OCI-LY3 (cell line): Measurements from ENCODE around the gene PARD3.

Experiments
- H2AFZ ChIP-seq: fragments of 200-600, 300-600 bp; shearing (Covaris generic); 2 replicates; pipeline ENCODE4 v1.6.0; 2014; ENCODE audit warnings: antibody characterized with exemption, low read depth, low read length
- H3K27ac ChIP-seq: fragments of 200-600, 300-600 bp; sonication (generic); 2 replicates; pipeline ENCODE4 v1.5.1; 2014; ENCODE audit warnings: mild to moderate bottlenecking, low read length, moderate library complexity, mixed read lengths
- H3K27me3 ChIP-seq: fragments of 200-600, 300-600 bp; sonication (generic); 2 replicates; pipeline ENCODE4 v1.6.1; 2014; ENCODE audit warnings: low read depth, low read length, mixed read lengths
- H3K36me3 ChIP-seq: fragments of 200-600, 300-600 bp; sonication (generic); replicated peaks from 2 replicates; pipeline ENCODE3; 2014; ENCODE audit warnings: low read depth, low read length, mixed read lengths
- H3K4me1 ChIP-seq: fragments of 300-600, 200-600 bp; sonication (generic); 2 replicates; pipeline ENCODE4 v1.6.1; 2014; ENCODE audit warnings: low read length, mixed read lengths
- H3K4me2 ChIP-seq: fragments of 200-600, 300-600 bp; sonication (generic); 2 replicates; pipeline ENCODE4 v1.6.1; 2014; ENCODE audit warnings: low read length, mixed read lengths
- H3K4me3 ChIP-seq: fragments of 300-600, 200-600 bp; sonication (generic); 2 replicates; pipeline ENCODE4 v1.5.1; 2014; ENCODE audit warnings: antibody characterized with exemption, mild to moderate bottlenecking, low read length, moderate library complexity
- H3K79me2 ChIP-seq: fragments of 300-600, 200-600 bp; shearing (Covaris generic); 2 replicates; pipeline ENCODE4 v1.6.1; 2014; ENCODE audit warnings: mild to moderate bottlenecking, low read length, mixed read lengths
- H3K9ac ChIP-seq: fragments of 300-600, 200-600 bp; shearing (Covaris generic); 2 replicates; pipeline ENCODE4 v1.6.0; 2014; ENCODE audit warnings: mild to moderate bottlenecking, low read length, moderate library complexity
- H3K9me3 ChIP-seq: fragments of 200-600, 300-600 bp; shearing (Covaris generic); 2 replicates; pipeline ENCODE4 v1.6.1; 2014; ENCODE audit warnings: low read length, mixed read lengths; ENCODE audit not compliant: insufficient read depth
- H4K20me1 ChIP-seq: fragments of 200-600, 300-600 bp; sonication (generic); 2 replicates; pipeline ENCODE4 v1.6.1; 2016; ENCODE audit warnings: low read length, mixed read lengths; ENCODE audit not compliant: insufficient read depth
- CTCF ChIP-seq: fragments of 200-600, 300-600 bp; sonication (generic); IDR thresholded peaks from 2 replicates; pipeline ENCODE4 v1.5.1; 2014; ENCODE audit warnings: antibody characterized with exemption, low read length, low read depth
- EZH2phosphoT487 ChIP-seq: fragments of 200-600 bp; shearing (Covaris generic); IDR thresholded peaks from 2 replicates; pipeline ENCODE4 v1.6.1; 2018; ENCODE audit warnings: antibody characterized with exemption, mixed run types, low read depth

Gene PARD3

GRCh38 chr10:34815185-34816084 is at the start of gene PARD3:
TSS of gene PARD3 (minus strand) at chr10:34815296. CDS start at chr10:34814995, 301 bp downstream.
- TF ChIP-seq CTCF: no peak
- Histone ChIP-seq H3K4me1 (no peaks in the 10 kb centered on the region), H2AFZ (no peak within 1 kb of the TSS), H3K9me3 (no peaks in the 10 kb centered on the region), H3K79me2 (no peaks in the 10 kb centered on the region), H3K27ac (no peak within 1 kb of the TSS), H3K4me2 (no peak within 1 kb of the TSS), H3K4me3 (no peak within 1 kb of the TSS), H3K9ac (no peak within 1 kb of the TSS), H3K27me3 (no peaks in the 10 kb centered on the region), H3K36me3 (no peaks in the 10 kb centered on the region), H4K20me1 (no peaks in the 10 kb centered on the region)

- Histone ChIP-seq H3K27ac (no peak overlapping the region), H3K9ac (no peak overlapping the region), H3K36me3 (no peaks in the 10 kb centered on the region), H3K27me3 (no peaks in the 10 kb centered on the region), H2AFZ (no peak overlapping the region), H4K20me1 (no peaks in the 10 kb centered on the region), H3K79me2 (no peaks in the 10 kb centered on the region), H3K4me3 (no peak overlapping the region), H3K4me2 (no peak overlapping the region), H3K9me3 (no peaks in the 10 kb centered on the region), H3K4me1 (no peaks in the 10 kb centered on the region)
- TF ChIP-seq EZH2phosphoT487 (no peak), CTCF (no peak)
These were observed 49.3 kb upstream of the PARD3 start for GRCh38 chr10:34864149-34865067.

- no peak overlapping the region for H3K4me2 ChIP-seq
- no peak for TF ChIP-seq EZH2phosphoT487
- no peak for TF ChIP-seq CTCF
- no peaks in the 10 kb centered on the region for H4K20me1 ChIP-seq
- no peak overlapping the region for H2AFZ ChIP-seq
- H3K79me2 ChIP-seq: no peaks in the 10 kb centered on the region
- H3K27ac ChIP-seq: no peak overlapping the region
- H3K9me3 ChIP-seq: no peaks in the 10 kb centered on the region
- no peaks in the 10 kb centered on the region for H3K4me1 ChIP-seq
- no peaks in the 10 kb centered on the region for H3K27me3 ChIP-seq
- no peak overlapping the region for H3K9ac ChIP-seq
- no peak overlapping the region for H3K4me3 ChIP-seq
- no peaks in the 10 kb centered on the region for H3K36me3 ChIP-seq
These were observed 47.8 kb upstream of the PARD3 start for GRCh38 chr10:34862892-34863291.
